K562 (cell line): ENCODE measurements around the gene METRNL. TPM values are rescaled to one million over a fixed set of nuclear protein-coding genes. Genes with fewer than 3 reads are reported as not detected.

Experiments
- ARID1B ChIP-seq: fragments of 450-650 bp; IDR thresholded peaks from 2 replicates; pipeline ENCODE4 v1.6.1; 2016; ENCODE audit warnings: antibody characterized with exemption, mild to moderate bottlenecking, inconsistent platforms
- ATF1 ChIP-seq, 2 experiments: fragments of 450-650 bp in 1 of 2; IDR thresholded peaks; 2 replicates each; pipeline ENCODE4 v1.6.1; 2016; ENCODE audit warnings: missing compliant biosample characterization in 1 of 2, missing genetic modification characterization in 1 of 2
- BRD4 ChIP-seq: fragments of 200-600 bp; sonication (generic); IDR thresholded peaks from 2 replicates; pipeline ENCODE4 v1.6.1; 2017; ENCODE audit warnings: inconsistent platforms
- CBFA2T2 ChIP-seq: fragments of 450-650 bp; conservative IDR thresholded peaks from 2 replicates; pipeline ENCODE4 v1.6.1; 2017; ENCODE audit warnings: mild to moderate bottlenecking
- FIP1L1 ChIP-seq: fragments of 200-400 bp; formaldehyde crosslinking; IDR thresholded peaks from 2 replicates; pipeline ENCODE4 v1.6.1; 2018; ENCODE audit warnings: mild to moderate bottlenecking, low read depth, low read length; ENCODE audit not compliant: poor library complexity, severe bottlenecking
- HDAC2 ChIP-seq: fragments of 450-650 bp; IDR thresholded peaks from 2 replicates; pipeline ENCODE4 v1.6.1; 2016; ENCODE audit warnings: mild to moderate bottlenecking
- JUNB ChIP-seq: fragments of 450-650 bp; formaldehyde crosslinking; conservative IDR thresholded peaks from 2 replicates; pipeline ENCODE4 v1.4.0; 2020; ENCODE audit warnings: mild to moderate bottlenecking
- L3MBTL2 ChIP-seq: fragments of 450-650 bp; IDR thresholded peaks from 2 replicates; pipeline ENCODE4 v1.6.1; 2016; ENCODE audit warnings: mild to moderate bottlenecking, moderate library complexity
- NCOA1 ChIP-seq: fragments of 450-650 bp; IDR thresholded peaks from 2 replicates; pipeline ENCODE4 v1.6.1; 2016; ENCODE audit warnings: low read depth
- NCOA6 ChIP-seq: fragments of 450-650 bp; IDR thresholded peaks from 2 replicates; pipeline ENCODE4 v1.6.1; 2017; ENCODE audit warnings: mild to moderate bottlenecking
- NR2C1 ChIP-seq, 2 experiments: fragments of 450-650 bp; IDR thresholded peaks; 2 replicates each; pipeline ENCODE4 v1.6.1; 2017; ENCODE audit warnings: mild to moderate bottlenecking in 2 of 2, antibody characterized with exemption in 1 of 2, inconsistent platforms in 1 of 2, missing compliant biosample characterization in 1 of 2, missing genetic modification characterization in 1 of 2
- PTTG1 ChIP-seq: fragments of 450-650 bp; IDR thresholded peaks from 2 replicates; pipeline ENCODE4 v1.6.1; 2016; ENCODE audit warnings: low read depth, mild to moderate bottlenecking, missing genetic modification characterization, missing compliant biosample characterization
- TAF7 ChIP-seq: fragments of 450-650 bp; IDR thresholded peaks from 2 replicates; pipeline ENCODE4 v1.6.1; 2016; ENCODE audit warnings: missing genetic modification characterization, missing compliant biosample characterization
- ZBTB40 ChIP-seq, 2 experiments: fragments of 450-650 bp in 1 of 2; sonication (generic) in 1 of 2; formaldehyde crosslinking in 1 of 2; IDR thresholded peaks; 2 replicates each; pipeline versions ENCODE4 v1.7.1 to v1.9.0; 2016 to 2022; ENCODE audit warnings: inconsistent platforms in 1 of 2, mild to moderate bottlenecking in 1 of 2, missing genetic modification reagents in 1 of 2
- ZNF592 ChIP-seq: fragments of 450-650 bp; IDR thresholded peaks from 2 replicates; pipeline ENCODE4 v1.6.1; 2017; ENCODE audit warnings: antibody characterized with exemption, mild to moderate bottlenecking
- ZZZ3 ChIP-seq: fragments of 450-650 bp; IDR thresholded peaks from 2 replicates; pipeline ENCODE4 v1.6.1; 2016; ENCODE audit warnings: antibody characterized with exemption, mild to moderate bottlenecking, moderate library complexity
- polyA plus RNA-seq, 8 experiments: library from polyadenylated mRNA; depleted of rRNA in 4 of 8; stranded (reverse) in 5 of 8; unstranded in 3 of 8; fragments of >200 nt; fragmentation: Nextera tagmentation in 2 of 8; fragmentation: Illumina TruSeq in 1 of 8; extraction: Ambion mirVana in 2 of 8; extraction: Trizol in 1 of 8; gene quantifications; 2 replicates each; pipeline versions ENCODE4 v1.2.1 to v1.2.3, GENCODE V29; 2011 to 2014; ENCODE audit warnings: inconsistent platforms in 1 of 8, missing spikeins in 1 of 8
- total RNA-seq, 7 experiments: library from RNA; depleted of rRNA in 6 of 7; stranded (reverse); fragments of >200 nt in 6 of 7; fragmentation: Illumina TruSeq in 2 of 7; extraction: Trizol in 2 of 7; gene quantifications; 2 replicates each; pipeline versions ENCODE4 v1.2.1 to v1.2.3, GENCODE V29; 2011 to 2021; ENCODE audit warnings: low replicate concordance in 1 of 7

METRNL gene
- total and polyA plus RNA-seq, 9 of the 15 experiments (the other 6 are each of a cell fraction or from before 2014, with no cell fraction given): 0.17 to 31.8 (median 2.9) TPM

GRCh38 chr17:83131401-83132011 is 52.1 kb downstream of the METRNL start (continued):
- 0 out of 2 replicates have a peak, but pooled peaks have one; percentile 39 for TF ChIP-seq ZNF592
- no peak for TF ChIP-seq TAF7 (tag)
- no peak for TF ChIP-seq NCOA1
- TF ChIP-seq HDAC2: 0 out of 2 replicates have a peak, but pooled peaks have one; percentile 49
- no peak for TF ChIP-seq ZBTB40 (IDR thresholded peaks at IDR 0.05)
- no peak for TF ChIP-seq ZBTB40 (CRISPR knock-in tag; IDR thresholded peaks at IDR 0.05)
- 0 out of 2 replicates have a peak, but pooled peaks have one; percentile 21 for TF ChIP-seq NR2C1 (IDR thresholded peaks at IDR 0.05)
- TF ChIP-seq NR2C1 (tag; IDR thresholded peaks at IDR 0.05): no peak
- TF ChIP-seq BRD4: no peak
- TF ChIP-seq PTTG1: no peak
- peak; percentile 57; the same call in 1 of the 2 replicates for TF ChIP-seq L3MBTL2
- TF ChIP-seq ARID1B: peak; percentile 87
- TF ChIP-seq CBFA2T2: peak; percentile 85
- TF ChIP-seq ATF1 (CRISPR knock-in tag; IDR thresholded peaks at IDR 0.05): no peak
- peak; percentile 43 for TF ChIP-seq ATF1 (tag; IDR thresholded peaks at IDR 0.05)
- TF ChIP-seq JUNB (CRISPR knock-in tag): no peak
- TF ChIP-seq FIP1L1: no peak
- no peak for TF ChIP-seq NCOA6
- no peak for TF ChIP-seq ZZZ3
